A549 (cell line): Measurements from ENCODE around the gene LAMTOR5.

Experiments
- CHD2 ChIP-seq: fragments of 150-350 bp; IDR thresholded peaks from 2 replicates; pipeline ENCODE4 v1.6.1; 2014; ENCODE audit warnings: low read length; ENCODE audit not compliant: partially characterized antibody
- CTCF ChIP-seq: fragments of >200 bp; sonication (Bioruptor Twin); formaldehyde crosslinking; IDR thresholded peaks from 3 replicates; pipeline ENCODE4 v1.5.1; 2016
- HOXA7 ChIP-seq: fragments of 250-450 bp; sonication (Bioruptor Pico); IDR thresholded peaks from 2 replicates; pipeline ENCODE4 v1.5.0; 2020; ENCODE audit warnings: mild to moderate bottlenecking, moderate library complexity
- JUNB ChIP-seq: fragments of >200 bp; sonication (Bioruptor Twin); formaldehyde crosslinking; IDR thresholded peaks from 2 replicates; pipeline ENCODE4 v1.6.1; 2016
- KDM1A ChIP-seq: fragments of 200-600 bp; sonication (generic); IDR thresholded peaks from 2 replicates; pipeline ENCODE4 v1.6.1; 2016; ENCODE audit warnings: low read depth, mild to moderate bottlenecking
- MAZ ChIP-seq: fragments of 150-350 bp; IDR thresholded peaks from 2 replicates; pipeline ENCODE4 v1.6.1; 2014; ENCODE audit warnings: antibody characterized with exemption, low read depth, low read length, borderline replicate concordance
- POLR2A ChIP-seq: IDR thresholded peaks from 2 replicates; pipeline ENCODE4 v1.6.1; 2012; ENCODE audit warnings: mild to moderate bottlenecking, low read length
- RAD21 ChIP-seq, 2 experiments: fragments of >200 bp in 1 of 2; sonication (Bioruptor Twin) in 1 of 2; formaldehyde crosslinking in 1 of 2; IDR thresholded peaks in 1 of 2; conservative IDR thresholded peaks in 1 of 2; 2 replicates in 1 of 2; 3 replicates in 1 of 2; pipeline ENCODE4 v1.6.1; 2012 to 2018; ENCODE audit warnings: inconsistent platforms in 1 of 2
- REST ChIP-seq: fragments of 200-600 bp; sonication (generic); IDR thresholded peaks from 2 replicates; pipeline ENCODE4 v1.6.1; 2016; ENCODE audit warnings: antibody characterized with exemption, mild to moderate bottlenecking, moderate library complexity
- RNF2 ChIP-seq: fragments of 200-600 bp; sonication (generic); IDR thresholded peaks from 2 replicates; pipeline ENCODE4 v1.6.1; 2016; ENCODE audit warnings: low read depth, mild to moderate bottlenecking, antibody characterized with exemption, moderate library complexity, borderline replicate concordance
- TF ChIP-seq, protein P1 (sequence below): IDR thresholded peaks from 2 replicates; pipeline ENCODE4 v1.6.1; 2012

GRCh38 chr1:110420874-110421793, 13.6 kb upstream of the LAMTOR5 start:
- TF ChIP-seq POLR2A (no peak), RAD21 (conservative IDR thresholded peaks at IDR 0.05 in 1 of 2, IDR thresholded peaks at IDR 0.05 in 1 of 2) (no peak), HOXA7 (CRISPR knock-in tag) (no peak), REST (no peak), RNF2 (no peak), CTCF (no peak), CHD2 (no peak), MAZ (no peak), JUNB (no peak), KDM1A (no peak)
- TF ChIP-seq, protein P1, sequence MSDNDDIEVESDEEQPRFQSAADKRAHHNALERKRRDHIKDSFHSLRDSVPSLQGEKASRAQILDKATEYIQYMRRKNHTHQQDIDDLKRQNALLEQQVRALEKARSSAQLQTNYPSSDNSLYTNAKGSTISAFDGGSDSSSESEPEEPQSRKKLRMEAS: no peak
